Liver (tissue), 9 donors: Measurements from ENCODE around the gene TSSK2. TPM values are rescaled to one million over a fixed set of nuclear protein-coding genes. Genes with fewer than 3 reads are reported as not detected.
"Not testable (repeated sequence)": the region's sequence is repeated elsewhere in the genome, so short reads cannot be mapped to it uniquely, and the experiment has no call there.

ENCODE experiments used
- DNase-seq: peaks from one replicate; pipeline ENCODE4 v3.0.0-alpha.2; 2017; ENCODE audit warnings: low spot score
- H3K27ac ChIP-seq, 2 donors: one replicate each; pipeline ENCODE4 v1.7.0; 2013; ENCODE audit warnings: inconsistent platforms in 2 of 2, low read length in 2 of 2, control low read depth in 1 of 2, low read depth in 1 of 2, mild to moderate bottlenecking in 1 of 2
- H3K27me3 ChIP-seq, 4 donors: one replicate each; pipeline versions ENCODE4 v1.6.1 to v1.7.0; 2013; ENCODE audit warnings: low read length in 3 of 4, inconsistent platforms in 1 of 4, mild to moderate bottlenecking in 1 of 4, moderate library complexity in 1 of 4; ENCODE audit not compliant: control insufficient read depth in 4 of 4, insufficient read depth in 4 of 4
- H3K36me3 ChIP-seq, 4 donors: one replicate each; pipeline versions ENCODE4 v1.6.1 to v1.7.0; 2013; ENCODE audit warnings: low read length in 3 of 4, mild to moderate bottlenecking in 3 of 4, low read depth in 1 of 4, moderate library complexity in 1 of 4; ENCODE audit not compliant: control insufficient read depth in 4 of 4, insufficient read depth in 3 of 4
- H3K4me1 ChIP-seq, 4 donors: one replicate each; pipeline versions ENCODE4 v1.6.1 to v1.7.0; 2013; ENCODE audit warnings: low read length in 3 of 4, mild to moderate bottlenecking in 3 of 4, moderate library complexity in 1 of 4; ENCODE audit not compliant: control insufficient read depth in 4 of 4, insufficient read depth in 4 of 4
- H3K4me3 ChIP-seq, 3 donors: one replicate each; pipeline versions ENCODE4 v1.6.1 to v1.7.0; 2013; ENCODE audit warnings: low read length in 3 of 3, control low read depth in 1 of 3, low read depth in 1 of 3, mild to moderate bottlenecking in 1 of 3
- H3K9ac ChIP-seq, 2 donors: one replicate each; pipeline ENCODE4 v1.7.0; 2013; ENCODE audit warnings: low read length in 2 of 2, mild to moderate bottlenecking in 2 of 2, moderate library complexity in 2 of 2, control low read depth in 1 of 2, low read depth in 1 of 2
- H3K9me3 ChIP-seq, 4 donors: one replicate each; pipeline versions ENCODE4 v1.6.1 to v1.7.0; 2013; ENCODE audit warnings: low read length in 3 of 4; ENCODE audit not compliant: control insufficient read depth in 4 of 4
- ATF3 ChIP-seq: IDR thresholded peaks from 2 replicates; pipeline ENCODE4 v1.6.1; 2016; ENCODE audit warnings: antibody characterized with exemption
- GABPA ChIP-seq, 2 donors: IDR thresholded peaks in 1 of 2; conservative IDR thresholded peaks in 1 of 2; 2 replicates each; pipeline ENCODE4 v1.6.1; 2016; ENCODE audit warnings: antibody characterized with exemption in 2 of 2, mild to moderate bottlenecking in 1 of 2, moderate library complexity in 1 of 2
- HNF4G ChIP-seq: IDR thresholded peaks from 2 replicates; pipeline ENCODE4 v1.6.1; 2016; ENCODE audit warnings: antibody characterized with exemption
- RAD21 ChIP-seq, 2 donors: IDR thresholded peaks; 2 replicates each; pipeline ENCODE4 v1.6.1; 2016; ENCODE audit warnings: antibody characterized with exemption in 2 of 2, mild to moderate bottlenecking in 2 of 2
- YY1 ChIP-seq: IDR thresholded peaks from 2 replicates; pipeline ENCODE4 v1.6.1; 2016; ENCODE audit warnings: antibody characterized with exemption, mild to moderate bottlenecking
- ZBTB33 ChIP-seq: IDR thresholded peaks from 2 replicates; pipeline ENCODE4 v1.6.1; 2016; ENCODE audit warnings: antibody characterized with exemption
- WGBS: extraction: QIAGEN DNeasy Blood & Tissue Kit; methylation state at CpG from one replicate; pipeline ENCODE4 v1.1.7; 2013; 5-methylcytosine and 5-hydroxymethylcytosine counted together
- polyA plus RNA-seq, 2 donors: library from polyadenylated mRNA; stranded (reverse) in 1 of 2; unstranded in 1 of 2; fragments of 200-250 nt in 1 of 2; fragments of >200 nt in 1 of 2; fragmentation: Nextera tagmentation in 1 of 2; extraction: Ambion mirVana in 1 of 2; gene quantifications; one replicate each; pipeline versions ENCODE4 v1.2.1 to v1.2.3, GENCODE V29; 2013 to 2015
- total RNA-seq, 2 donors: library from RNA; depleted of rRNA; stranded (reverse); fragments of >200 nt; gene quantifications; one replicate each; pipeline ENCODE4 v1.2.3, GENCODE V29; 2014
- donor health status: healthy.
- donor health status: healthy.
- donor health status: healthy.
- donor health status: healthy.
- donor health status: healthy.

TSSK2 gene
- total and polyA plus RNA-seq, 4 donors: 0.08 TPM; not detected in 3

- TF ChIP-seq YY1: no peak
- TF ChIP-seq HNF4G: no peak
- TF ChIP-seq ATF3: no peak
These were observed 20.5 kb downstream of the TSSK2 start (continued) for GRCh38 chr22:19151329-19152191.

- Histone ChIP-seq H3K36me3 (no peaks in the 10 kb centered on the region), H3K4me3 (no peak overlapping the region), H3K27ac (no peak overlapping the region), H3K9me3 (no peaks in the 10 kb centered on the region), H3K4me1 (peaks cover 4 to 12% (median 4%) of the 10 kb centered on the region in 4 donors), H3K27me3 (peaks cover 4 to 10% (median 7%) of the 10 kb centered on the region in 4 donors), H3K9ac (no peak overlapping the region)
- no peak for DNase-seq
- WGBS: 61% methylated on average over 11 of the region's 11 CpGs
- TF ChIP-seq RAD21 (IDR thresholded peaks at IDR 0.05): no peak
- TF ChIP-seq ZBTB33: no peak
- TF ChIP-seq GABPA (IDR thresholded peaks at IDR 0.05 in 1 of 2, conservative IDR thresholded peaks at IDR 0.05 in 1 of 2): no peak
These were observed 22.1 kb downstream of the TSSK2 start for GRCh38 chr22:19152942-19153883.

- not testable (repeated sequence) for H3K36me3 ChIP-seq, H3K9me3 ChIP-seq, H3K4me1 ChIP-seq, H3K27ac ChIP-seq, H3K4me3 ChIP-seq, H3K27me3 ChIP-seq, DNase-seq, H3K9ac ChIP-seq
- WGBS: 87% methylated on average over 9 of the region's 9 CpGs
These were observed 25.0 kb downstream of the TSSK2 start for GRCh38 chr22:19156109-19156508.

- not testable (repeated sequence) for H3K4me3 ChIP-seq, H3K9me3 ChIP-seq, H3K27me3 ChIP-seq, DNase-seq, H3K36me3 ChIP-seq, H3K9ac ChIP-seq, H3K4me1 ChIP-seq, H3K27ac ChIP-seq
- 75% methylated on average over 11 of the region's 11 CpGs for WGBS
These were observed 27.5 kb downstream of the TSSK2 start for GRCh38 chr22:19158649-19159048.
